Glutamatergic neuron (in vitro differentiated cells): ENCODE measurements around the gene LAMB1. TPM values are rescaled to one million over a fixed set of nuclear protein-coding genes. Genes with fewer than 3 reads are reported as not detected.

Experiments
- DNase-seq: peaks from one replicate; pipeline ENCODE4 v3.0.0; 2022
- H3K27ac Mint-ChIP-seq: one replicate; pipeline ENCODE4 v1.8.0; 2020; ENCODE audit warnings: mild to moderate bottlenecking, mixed read lengths, inconsistent platforms; ENCODE audit not compliant: unreplicated experiment
- H3K27me3 Mint-ChIP-seq: one replicate; pipeline ENCODE4 v1.8.0; 2020; ENCODE audit warnings: mild to moderate bottlenecking, moderate library complexity, mixed read lengths, inconsistent platforms; ENCODE audit not compliant: unreplicated experiment
- H3K36me3 Mint-ChIP-seq: one replicate; pipeline ENCODE4 v1.8.0; 2020; ENCODE audit warnings: mild to moderate bottlenecking, mixed read lengths, inconsistent platforms; ENCODE audit not compliant: unreplicated experiment
- H3K4me1 Mint-ChIP-seq: one replicate; pipeline ENCODE4 v1.8.0; 2020; ENCODE audit warnings: mild to moderate bottlenecking, low read depth, mixed read lengths, inconsistent platforms; ENCODE audit not compliant: unreplicated experiment
- H3K4me3 Mint-ChIP-seq: one replicate; pipeline ENCODE4 v1.8.0; 2020; ENCODE audit warnings: mild to moderate bottlenecking, mixed read lengths, inconsistent platforms; ENCODE audit not compliant: unreplicated experiment
- H3K9me3 Mint-ChIP-seq: one replicate; pipeline ENCODE4 v1.8.0; 2020; ENCODE audit warnings: mild to moderate bottlenecking, moderate library complexity, mixed read lengths, inconsistent platforms; ENCODE audit not compliant: unreplicated experiment
- total RNA-seq: library from RNA; stranded (reverse); fragmentation: NEBNext Ultra II Directional; extraction: Animal tissue kit (Norgen Biotek cat#: 25700); gene quantifications from one replicate; pipeline ENCODE4 v1.2.1, GENCODE V29; 2021; ENCODE audit not compliant: unreplicated experiment
- TF ChIP-seq, protein P1 (sequence below): fragments of 200-600 bp; sonication (generic); IDR thresholded peaks from one replicate; pipeline ENCODE4 v1.5.0; 2021; ENCODE audit not compliant: partially characterized antibody, unreplicated experiment

LAMB1 gene
- total RNA-seq, 1 donor from 2014 or later = 326 TPM

DNA sequence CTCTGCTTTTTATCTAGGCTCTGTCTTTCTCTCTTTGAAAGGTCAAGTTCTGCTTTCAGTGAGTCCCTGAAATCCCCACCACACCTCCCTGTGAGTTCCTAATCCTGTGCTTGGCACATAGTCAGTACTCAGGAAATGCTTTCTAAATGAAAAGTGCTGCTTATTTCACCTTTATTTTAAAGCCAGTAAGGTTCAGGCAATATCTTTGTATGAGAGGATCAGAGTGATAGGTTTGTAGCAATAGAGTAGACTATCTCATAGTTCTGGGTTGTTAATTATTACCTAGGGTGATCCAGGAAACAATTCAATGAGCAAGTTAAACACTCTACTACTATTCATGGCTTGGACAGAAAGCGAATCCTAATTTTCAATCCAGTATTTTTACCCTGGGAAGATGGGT is 7.4 kb upstream of the LAMB1 start:
- peaks cover 4% of the 10 kb centered on the region for H3K27me3 Mint-ChIP-seq
- H3K36me3 Mint-ChIP-seq = peaks cover 4% of the 10 kb centered on the region
- TF ChIP-seq, protein P1, sequence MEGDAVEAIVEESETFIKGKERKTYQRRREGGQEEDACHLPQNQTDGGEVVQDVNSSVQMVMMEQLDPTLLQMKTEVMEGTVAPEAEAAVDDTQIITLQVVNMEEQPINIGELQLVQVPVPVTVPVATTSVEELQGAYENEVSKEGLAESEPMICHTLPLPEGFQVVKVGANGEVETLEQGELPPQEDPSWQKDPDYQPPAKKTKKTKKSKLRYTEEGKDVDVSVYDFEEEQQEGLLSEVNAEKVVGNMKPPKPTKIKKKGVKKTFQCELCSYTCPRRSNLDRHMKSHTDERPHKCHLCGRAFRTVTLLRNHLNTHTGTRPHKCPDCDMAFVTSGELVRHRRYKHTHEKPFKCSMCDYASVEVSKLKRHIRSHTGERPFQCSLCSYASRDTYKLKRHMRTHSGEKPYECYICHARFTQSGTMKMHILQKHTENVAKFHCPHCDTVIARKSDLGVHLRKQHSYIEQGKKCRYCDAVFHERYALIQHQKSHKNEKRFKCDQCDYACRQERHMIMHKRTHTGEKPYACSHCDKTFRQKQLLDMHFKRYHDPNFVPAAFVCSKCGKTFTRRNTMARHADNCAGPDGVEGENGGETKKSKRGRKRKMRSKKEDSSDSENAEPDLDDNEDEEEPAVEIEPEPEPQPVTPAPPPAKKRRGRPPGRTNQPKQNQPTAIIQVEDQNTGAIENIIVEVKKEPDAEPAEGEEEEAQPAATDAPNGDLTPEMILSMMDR = no peak
- no peak for DNase-seq
- peaks cover 2% of the 10 kb centered on the region for H3K9me3 Mint-ChIP-seq
- H3K27ac Mint-ChIP-seq = no peak overlapping the region
- H3K4me3 Mint-ChIP-seq = no peak overlapping the region
- H3K4me1 Mint-ChIP-seq = peaks cover 6% of the 10 kb centered on the region

DNA sequence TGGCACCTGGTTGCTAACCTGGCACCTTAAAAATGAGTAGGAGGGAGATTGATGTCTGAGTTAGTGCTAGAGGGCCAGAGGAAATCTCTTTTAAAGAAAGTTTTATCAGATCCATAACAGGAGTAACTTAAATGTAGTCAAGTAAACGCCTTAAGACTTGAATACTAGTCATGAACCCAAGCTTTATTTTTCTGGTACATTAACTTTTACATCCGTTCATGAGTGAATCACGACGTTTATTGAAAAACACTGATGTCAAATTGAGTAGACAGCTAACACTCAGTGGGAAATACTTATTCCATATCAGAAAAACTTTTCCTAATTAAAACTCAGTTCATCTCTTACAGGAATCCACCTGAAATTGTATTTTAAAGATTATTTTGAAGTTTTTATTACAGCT is 6.9 kb upstream of the LAMB1 start:
- H3K27me3 Mint-ChIP-seq = peaks cover 4% of the 10 kb centered on the region
- H3K36me3 Mint-ChIP-seq = peaks cover 4% of the 10 kb centered on the region
- peaks cover 2% of the 10 kb centered on the region for H3K9me3 Mint-ChIP-seq
- TF ChIP-seq, protein P1 = no peak
- no peak overlapping the region for H3K4me3 Mint-ChIP-seq
- H3K27ac Mint-ChIP-seq = no peak overlapping the region
- DNase-seq = no peak
- H3K4me1 Mint-ChIP-seq = peaks cover 9% of the 10 kb centered on the region

DNA sequence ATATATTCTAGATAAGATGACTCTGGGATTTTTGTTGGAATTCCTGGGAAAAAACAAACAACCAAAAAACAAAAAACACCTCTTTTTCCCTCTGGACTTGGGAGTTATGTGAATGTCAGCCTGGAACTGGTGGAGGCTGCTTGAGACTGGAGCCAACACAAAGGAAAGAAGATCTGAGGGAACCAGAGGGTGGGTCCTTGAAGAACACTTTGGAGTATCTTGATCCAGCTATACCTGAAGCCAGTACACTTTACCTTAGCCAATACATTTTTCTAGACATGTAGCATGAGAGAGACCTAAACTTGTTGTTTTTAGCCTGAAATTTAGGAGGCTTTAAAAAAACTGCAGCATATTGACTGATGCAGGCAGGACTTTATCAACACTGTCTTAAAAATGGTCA is 5.9 kb upstream of the LAMB1 start:
- Mint-ChIP-seq H3K4me1 (peaks cover 17% of the 10 kb centered on the region), H3K9me3 (peaks cover 2% of the 10 kb centered on the region), H3K36me3 (peaks cover 4% of the 10 kb centered on the region), H3K4me3 (no peak overlapping the region), H3K27me3 (peaks cover 8% of the 10 kb centered on the region), H3K27ac (no peak overlapping the region)
- no peak for DNase-seq
- TF ChIP-seq, protein P1 = no peak

DNA sequence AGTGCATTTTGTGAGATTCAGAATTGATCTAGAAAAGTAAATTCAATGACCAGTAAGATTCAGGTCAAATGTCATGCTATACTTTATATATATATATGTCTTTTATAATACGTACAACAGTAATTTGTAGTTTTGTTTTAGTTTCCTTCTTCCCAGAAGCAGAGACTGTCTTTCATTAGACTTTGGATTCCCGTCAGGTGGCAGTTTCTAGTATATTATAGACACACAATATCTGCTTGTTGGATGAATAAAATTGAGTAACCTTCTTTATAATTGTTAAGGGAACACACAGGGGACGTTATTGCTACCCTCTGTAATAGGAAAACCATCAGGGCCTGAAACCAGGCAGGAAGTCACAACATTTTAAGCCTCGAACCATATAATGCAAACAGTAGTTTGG is 5.3 kb upstream of the LAMB1 start:
- H3K4me3 Mint-ChIP-seq = no peak overlapping the region
- no peak for DNase-seq
- H3K27ac Mint-ChIP-seq = no peak overlapping the region
- peaks cover 13% of the 10 kb centered on the region for H3K27me3 Mint-ChIP-seq
- H3K9me3 Mint-ChIP-seq = peaks cover 2% of the 10 kb centered on the region
- TF ChIP-seq, protein P1 = no peak
- peaks cover 17% of the 10 kb centered on the region for H3K4me1 Mint-ChIP-seq
- H3K36me3 Mint-ChIP-seq = peaks cover 4% of the 10 kb centered on the region

DNA sequence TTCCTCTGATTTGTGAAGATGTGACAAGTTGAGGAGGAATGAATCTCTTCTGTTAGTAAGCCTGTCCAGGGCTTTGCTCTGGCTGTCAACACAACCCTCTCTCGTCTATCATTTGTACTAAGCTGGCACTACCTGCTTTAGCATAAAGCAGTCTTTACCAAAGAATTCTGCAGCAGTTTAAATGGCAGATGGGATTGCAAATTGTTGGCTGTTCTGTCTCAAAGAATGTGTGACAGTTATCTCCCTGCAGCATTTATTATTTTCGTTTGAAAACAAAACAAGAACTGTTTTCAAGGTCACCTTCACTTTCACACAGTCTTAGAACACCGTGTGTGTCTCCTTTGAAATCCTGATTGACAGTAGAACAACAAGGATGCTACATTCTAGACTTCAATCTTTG is 4.8 kb upstream of the LAMB1 start:
- TF ChIP-seq, protein P1 = no peak
- H3K27me3 Mint-ChIP-seq = peaks cover 15% of the 10 kb centered on the region
- H3K27ac Mint-ChIP-seq = no peak overlapping the region
- H3K4me1 Mint-ChIP-seq = peaks cover 16% of the 10 kb centered on the region
- H3K36me3 Mint-ChIP-seq = peaks cover 4% of the 10 kb centered on the region
- no peak overlapping the region for H3K4me3 Mint-ChIP-seq
- peaks cover 4% of the 10 kb centered on the region for H3K9me3 Mint-ChIP-seq
- DNase-seq = no peak
